Measurements from ENCODE around the gene CAVIN1.
"Not testable (repeated sequence)": the region's sequence is repeated elsewhere in the genome, so short reads cannot be mapped to it uniquely, and the experiment has no call there.

Gene CAVIN1

DNA sequence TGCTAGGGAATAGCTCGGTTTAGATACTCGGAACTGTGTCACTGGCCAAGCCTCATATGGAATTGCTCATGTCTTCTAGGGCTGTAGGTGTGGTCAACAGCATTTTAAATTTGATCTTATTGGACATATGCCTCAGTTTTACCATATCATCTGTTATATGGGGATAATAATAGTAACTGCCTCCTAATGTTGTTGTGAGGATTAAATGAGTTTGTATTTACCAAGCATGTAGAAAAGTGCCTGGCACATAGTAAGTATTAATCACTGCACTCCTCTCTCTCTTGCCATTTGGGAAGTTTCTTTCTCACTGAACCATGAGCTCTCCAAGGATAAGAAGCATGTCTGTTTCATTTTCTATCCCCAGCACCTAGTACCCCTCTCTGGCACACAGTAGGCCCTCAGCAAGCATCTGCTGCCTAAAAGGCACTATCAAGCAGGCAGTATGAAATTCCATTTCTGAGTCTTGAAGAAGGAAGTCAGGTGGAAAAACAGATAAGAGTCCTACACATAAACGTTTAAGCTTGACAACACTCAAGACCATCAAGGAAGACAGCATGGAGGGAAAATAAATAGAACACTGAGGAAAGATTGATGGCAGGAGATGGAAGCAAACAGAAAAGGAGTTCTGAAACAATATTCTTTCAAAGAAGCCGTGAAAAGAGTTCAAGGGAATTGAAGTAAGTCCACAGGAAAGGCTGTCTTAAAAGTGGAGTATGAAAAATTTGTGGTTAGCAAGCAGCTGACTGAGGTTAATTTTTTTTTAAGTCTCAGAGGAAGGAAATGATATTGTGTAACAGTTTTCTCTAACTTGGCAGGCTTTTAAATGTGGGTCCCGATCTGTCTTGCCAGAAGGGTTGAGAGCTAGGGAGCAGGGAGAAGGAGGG is 33.4 kb upstream of the CAVIN1 start:
- Histone ChIP-seq H3K27me3 (ENCODE audit: control insufficient read depth in 5 of 5, insufficient read depth in 4 of 5, low read length in 5 of 5) (no peaks in the 10 kb centered on the region), H3K36me3 (ENCODE audit: control insufficient read depth in 5 of 5, insufficient read depth in 5 of 5, low read length in 5 of 5) (peaks cover 0 to 6% (median 3%) of the 10 kb centered on the region in 5 donors), H3K4me3 (ENCODE audit: low read depth in 1 of 5, low read length in 5 of 5) (peak overlapping the region in 2 of 5 donors; percentile 14), H3K4me1 (ENCODE audit: control insufficient read depth in 5 of 5, insufficient read depth in 5 of 5, low read length in 5 of 5) (peaks cover 3 to 49% (median 45%) of the 10 kb centered on the region in 5 donors), H3K9me3 (ENCODE audit: control insufficient read depth in 5 of 5, low read length in 5 of 5) (no peaks in the 10 kb centered on the region), H3K9ac (ENCODE audit: low read length in 5 of 5) (peak overlapping the region in 4 of 5 donors; percentile 4 to 49 (median 24)), H3K27ac (ENCODE audit: low read depth, low read length) (peak overlapping the region; percentile 91)

DNA sequence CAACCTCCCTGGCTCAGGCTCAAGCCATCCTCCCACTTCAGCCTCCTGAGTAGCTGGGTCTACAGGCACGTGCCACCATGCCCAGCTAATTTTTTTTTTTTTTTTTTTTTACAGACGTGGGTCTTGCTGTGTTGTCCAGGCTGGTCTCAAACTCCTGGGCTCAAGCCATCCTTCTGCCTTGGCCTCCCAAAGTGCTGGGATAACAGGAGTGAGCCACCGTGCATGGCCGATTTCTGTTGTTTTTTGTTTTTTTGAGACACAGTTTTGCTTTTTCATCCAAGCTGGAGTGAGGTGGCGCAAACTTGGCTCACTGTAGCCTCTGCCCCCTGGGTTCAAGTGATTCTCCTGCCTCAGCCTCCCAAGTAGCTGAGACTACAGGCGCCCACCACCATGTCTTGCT is 31.9 kb upstream of the CAVIN1 start:
- not testable (repeated sequence) for H3K9ac ChIP-seq (ENCODE audit: low read length in 5 of 5); H3K36me3 ChIP-seq (ENCODE audit: control insufficient read depth in 5 of 5, insufficient read depth in 5 of 5, low read length in 5 of 5); H3K4me3 ChIP-seq (ENCODE audit: low read depth in 1 of 5, low read length in 5 of 5); H3K9me3 ChIP-seq (ENCODE audit: control insufficient read depth in 5 of 5, low read length in 5 of 5); H3K27me3 ChIP-seq (ENCODE audit: control insufficient read depth in 5 of 5, insufficient read depth in 4 of 5, low read length in 5 of 5); H3K27ac ChIP-seq (ENCODE audit: low read depth, low read length)
- H3K4me1 ChIP-seq (ENCODE audit: control insufficient read depth in 5 of 5, insufficient read depth in 5 of 5, low read length in 5 of 5): peaks cover 3 to 39% (median 33%) of the 10 kb centered on the region in 5 donors

DNA sequence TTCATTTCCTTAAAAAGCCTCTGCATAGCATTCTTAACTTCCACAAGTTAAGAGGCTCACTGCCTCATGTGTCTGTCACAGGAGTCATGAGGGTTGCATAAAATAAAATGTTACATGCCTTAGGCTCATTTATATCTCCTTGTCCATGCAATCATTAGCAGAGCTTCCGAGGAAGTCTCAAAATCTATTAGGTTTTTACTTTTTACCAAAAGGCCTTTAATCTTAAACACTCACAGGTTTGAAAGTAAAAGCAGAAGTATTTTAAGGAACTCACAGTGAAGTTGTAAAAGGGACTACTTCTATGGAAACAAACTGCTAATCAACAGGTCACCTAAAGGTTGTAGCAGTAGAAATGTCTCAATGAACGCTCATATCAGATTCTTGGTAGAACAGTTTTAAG is 30.4 kb upstream of the CAVIN1 start:
- no peak overlapping the region for H3K4me3 ChIP-seq (ENCODE audit: low read depth in 1 of 5, low read length in 5 of 5)
- H3K4me1 ChIP-seq (ENCODE audit: control insufficient read depth in 5 of 5, insufficient read depth in 5 of 5, low read length in 5 of 5): peaks cover 3 to 25% (median 19%) of the 10 kb centered on the region in 5 donors
- no peaks in the 10 kb centered on the region for H3K36me3 ChIP-seq (ENCODE audit: control insufficient read depth in 5 of 5, insufficient read depth in 5 of 5, low read length in 5 of 5)
- H3K27ac ChIP-seq (ENCODE audit: low read depth, low read length): no peak overlapping the region
- H3K9me3 ChIP-seq (ENCODE audit: control insufficient read depth in 5 of 5, low read length in 5 of 5): no peaks in the 10 kb centered on the region
- H3K27me3 ChIP-seq (ENCODE audit: control insufficient read depth in 5 of 5, insufficient read depth in 4 of 5, low read length in 5 of 5): no peaks in the 10 kb centered on the region
- H3K9ac ChIP-seq (ENCODE audit: low read length in 5 of 5): no peak overlapping the region

DNA sequence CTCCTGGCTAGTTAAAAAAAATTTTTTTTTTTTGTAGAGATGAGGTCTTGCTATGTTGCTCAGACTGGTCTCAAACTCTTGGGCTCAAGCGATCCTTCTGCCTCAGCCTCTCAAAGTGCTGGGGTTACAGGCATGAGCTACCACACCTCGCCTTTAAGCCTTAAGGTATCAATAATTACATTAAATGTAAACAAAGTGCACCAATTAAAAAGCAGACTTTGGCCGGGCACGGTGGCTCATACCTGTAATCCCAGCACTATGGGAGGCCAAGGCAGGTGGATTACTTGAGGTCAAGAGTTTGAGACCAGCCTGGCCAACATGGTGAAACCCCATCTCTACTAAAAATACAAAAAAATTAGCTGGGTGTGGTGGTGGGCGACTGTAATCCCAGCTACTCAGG is 28.2 kb upstream of the CAVIN1 start:
- not testable (repeated sequence) for H3K36me3 ChIP-seq (ENCODE audit: control insufficient read depth in 5 of 5, insufficient read depth in 5 of 5, low read length in 5 of 5); H3K27me3 ChIP-seq (ENCODE audit: control insufficient read depth in 5 of 5, insufficient read depth in 4 of 5, low read length in 5 of 5); H3K4me3 ChIP-seq (ENCODE audit: low read depth in 1 of 5, low read length in 5 of 5); H3K27ac ChIP-seq (ENCODE audit: low read depth, low read length); H3K9ac ChIP-seq (ENCODE audit: low read length in 5 of 5); H3K9me3 ChIP-seq (ENCODE audit: control insufficient read depth in 5 of 5, low read length in 5 of 5)
- H3K4me1 ChIP-seq (ENCODE audit: control insufficient read depth in 5 of 5, insufficient read depth in 5 of 5, low read length in 5 of 5): peaks cover 1 to 10% (median 4%) of the 10 kb centered on the region in 5 donors

DNA sequence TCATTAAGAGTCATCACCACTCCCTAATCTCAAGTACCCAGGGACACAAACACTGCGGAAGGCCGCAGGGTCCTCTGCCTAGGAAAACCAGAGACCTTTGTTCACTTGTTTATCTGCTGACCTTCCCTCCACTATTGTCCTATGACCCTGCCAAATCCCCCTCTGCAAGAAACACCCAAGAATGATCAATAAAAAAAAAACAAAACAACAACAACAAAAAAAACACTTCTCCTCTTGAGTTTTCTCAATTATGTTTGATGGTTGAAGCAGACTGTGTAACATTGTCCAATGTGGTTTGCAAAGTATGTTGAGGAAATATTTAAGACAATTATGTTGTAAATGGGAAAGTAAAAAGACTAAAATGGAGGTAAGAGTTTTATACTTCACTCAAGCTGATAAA is 26.8 kb upstream of the CAVIN1 start:
- not testable (repeated sequence) for H3K4me1 ChIP-seq (ENCODE audit: control insufficient read depth in 5 of 5, insufficient read depth in 5 of 5, low read length in 5 of 5); H3K9me3 ChIP-seq (ENCODE audit: control insufficient read depth in 5 of 5, low read length in 5 of 5); H3K4me3 ChIP-seq (ENCODE audit: low read depth in 1 of 5, low read length in 5 of 5); H3K27me3 ChIP-seq (ENCODE audit: control insufficient read depth in 5 of 5, insufficient read depth in 4 of 5, low read length in 5 of 5); H3K9ac ChIP-seq (ENCODE audit: low read length in 5 of 5); H3K27ac ChIP-seq (ENCODE audit: low read depth, low read length); H3K36me3 ChIP-seq (ENCODE audit: control insufficient read depth in 5 of 5, insufficient read depth in 5 of 5, low read length in 5 of 5)

DNA sequence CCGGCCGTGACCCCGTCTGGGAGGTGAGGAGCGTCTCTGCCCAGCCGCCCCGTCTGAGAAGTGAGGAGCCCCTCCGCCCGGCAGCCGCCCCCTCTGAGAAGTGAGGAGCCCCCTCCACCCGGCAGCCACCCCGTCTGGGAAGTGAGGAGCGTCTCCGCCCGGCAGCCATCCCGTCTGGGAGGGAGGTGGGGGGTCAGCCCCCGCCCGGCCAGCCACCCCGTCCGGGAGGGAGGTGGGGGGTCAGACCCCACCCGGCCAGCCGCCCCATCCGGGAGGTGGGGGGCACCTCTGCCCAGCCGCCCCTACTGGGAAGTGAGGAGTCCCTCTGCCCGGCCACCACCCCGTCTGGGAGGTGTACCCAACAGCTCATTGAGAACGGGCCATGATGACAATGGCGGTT is 26.1 kb upstream of the CAVIN1 start:
- not testable (repeated sequence) for H3K27me3 ChIP-seq (ENCODE audit: control insufficient read depth in 5 of 5, insufficient read depth in 4 of 5, low read length in 5 of 5); H3K4me1 ChIP-seq (ENCODE audit: control insufficient read depth in 5 of 5, insufficient read depth in 5 of 5, low read length in 5 of 5); H3K36me3 ChIP-seq (ENCODE audit: control insufficient read depth in 5 of 5, insufficient read depth in 5 of 5, low read length in 5 of 5); H3K9me3 ChIP-seq (ENCODE audit: control insufficient read depth in 5 of 5, low read length in 5 of 5); H3K9ac ChIP-seq (ENCODE audit: low read length in 5 of 5); H3K4me3 ChIP-seq (ENCODE audit: low read depth in 1 of 5, low read length in 5 of 5); H3K27ac ChIP-seq (ENCODE audit: low read depth, low read length)

DNA sequence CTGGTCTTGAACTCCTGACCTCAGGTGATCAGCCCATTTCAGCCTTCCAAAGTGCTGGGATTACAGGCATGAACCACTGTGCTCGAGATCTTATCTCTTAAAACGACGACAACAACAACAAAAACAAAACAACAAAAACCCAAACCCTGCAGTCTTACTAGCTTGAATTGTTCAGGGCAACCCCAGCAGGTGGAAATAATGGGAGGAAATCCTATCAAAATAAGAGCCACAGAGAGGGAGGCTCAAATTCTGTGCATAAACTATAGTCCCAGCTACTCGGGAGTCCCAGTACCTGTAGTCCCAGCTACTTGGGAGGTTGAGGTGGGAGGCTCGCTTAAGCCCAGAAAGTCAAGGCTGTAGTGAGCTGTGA is 19.1 kb upstream of the CAVIN1 start:
- Histone ChIP-seq H3K9ac (ENCODE audit: low read length in 5 of 5) (no peak overlapping the region), H3K4me1 (ENCODE audit: control insufficient read depth in 5 of 5, insufficient read depth in 5 of 5, low read length in 5 of 5) (peaks cover 0 to 16% (median 2%) of the 10 kb centered on the region in 5 donors), H3K27me3 (ENCODE audit: control insufficient read depth in 5 of 5, insufficient read depth in 4 of 5, low read length in 5 of 5) (no peaks in the 10 kb centered on the region), H3K36me3 (ENCODE audit: control insufficient read depth in 5 of 5, insufficient read depth in 5 of 5, low read length in 5 of 5) (no peaks in the 10 kb centered on the region), H3K4me3 (ENCODE audit: low read depth in 1 of 5, low read length in 5 of 5) (no peak overlapping the region), H3K27ac (ENCODE audit: low read depth, low read length) (no peak overlapping the region), H3K9me3 (ENCODE audit: control insufficient read depth in 5 of 5, low read length in 5 of 5) (no peaks in the 10 kb centered on the region)

DNA sequence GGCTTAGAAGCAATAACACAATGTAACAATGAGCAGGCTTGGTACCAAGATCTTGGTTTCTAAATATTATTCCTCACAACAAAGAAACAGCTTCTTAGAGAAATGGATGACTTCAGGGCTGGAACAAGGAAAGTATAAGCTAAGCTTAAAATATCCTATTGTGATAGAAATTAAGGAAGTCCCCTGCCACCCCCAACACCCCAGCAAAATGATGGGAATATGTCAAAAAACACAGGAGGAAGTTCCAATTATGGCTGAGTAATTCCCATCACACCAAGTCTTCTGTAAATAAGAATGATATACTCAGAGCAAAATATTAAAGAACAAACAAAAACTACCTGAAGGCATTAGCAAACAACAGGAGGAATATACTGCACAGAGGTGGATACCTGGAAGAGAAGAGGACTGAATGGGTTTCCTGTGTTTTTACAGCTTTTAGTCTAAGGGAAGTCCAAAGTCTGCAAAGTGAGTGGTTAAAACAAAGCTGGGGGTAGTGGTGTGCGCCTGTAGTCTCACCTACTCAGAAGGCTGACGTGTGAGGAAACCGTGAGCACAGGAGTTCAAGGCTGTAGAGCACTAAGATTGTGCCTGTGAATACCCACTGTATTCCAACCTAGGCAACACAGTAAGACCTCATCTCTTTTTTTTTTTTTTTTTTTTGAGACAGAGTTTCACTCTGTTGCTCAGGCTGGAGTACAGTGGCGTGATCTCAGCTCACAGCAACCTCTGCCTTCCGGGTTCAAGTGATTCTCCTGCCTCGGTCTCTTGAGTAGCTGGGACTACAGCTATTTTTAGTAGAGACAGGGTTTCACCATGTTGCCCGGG is 18.5 kb upstream of the CAVIN1 start:
- Histone ChIP-seq H3K36me3 (ENCODE audit: control insufficient read depth in 5 of 5, insufficient read depth in 5 of 5, low read length in 5 of 5) (no peaks in the 10 kb centered on the region), H3K4me1 (ENCODE audit: control insufficient read depth in 5 of 5, insufficient read depth in 5 of 5, low read length in 5 of 5) (peaks cover under 1 to 16% (median 6%) of the 10 kb centered on the region in 5 donors), H3K27ac (ENCODE audit: low read depth, low read length) (no peak overlapping the region), H3K9ac (ENCODE audit: low read length in 5 of 5) (no peak overlapping the region), H3K4me3 (ENCODE audit: low read depth in 1 of 5, low read length in 5 of 5) (no peak overlapping the region), H3K9me3 (ENCODE audit: control insufficient read depth in 5 of 5, low read length in 5 of 5) (no peaks in the 10 kb centered on the region), H3K27me3 (ENCODE audit: control insufficient read depth in 5 of 5, insufficient read depth in 4 of 5, low read length in 5 of 5) (no peaks in the 10 kb centered on the region)

DNA sequence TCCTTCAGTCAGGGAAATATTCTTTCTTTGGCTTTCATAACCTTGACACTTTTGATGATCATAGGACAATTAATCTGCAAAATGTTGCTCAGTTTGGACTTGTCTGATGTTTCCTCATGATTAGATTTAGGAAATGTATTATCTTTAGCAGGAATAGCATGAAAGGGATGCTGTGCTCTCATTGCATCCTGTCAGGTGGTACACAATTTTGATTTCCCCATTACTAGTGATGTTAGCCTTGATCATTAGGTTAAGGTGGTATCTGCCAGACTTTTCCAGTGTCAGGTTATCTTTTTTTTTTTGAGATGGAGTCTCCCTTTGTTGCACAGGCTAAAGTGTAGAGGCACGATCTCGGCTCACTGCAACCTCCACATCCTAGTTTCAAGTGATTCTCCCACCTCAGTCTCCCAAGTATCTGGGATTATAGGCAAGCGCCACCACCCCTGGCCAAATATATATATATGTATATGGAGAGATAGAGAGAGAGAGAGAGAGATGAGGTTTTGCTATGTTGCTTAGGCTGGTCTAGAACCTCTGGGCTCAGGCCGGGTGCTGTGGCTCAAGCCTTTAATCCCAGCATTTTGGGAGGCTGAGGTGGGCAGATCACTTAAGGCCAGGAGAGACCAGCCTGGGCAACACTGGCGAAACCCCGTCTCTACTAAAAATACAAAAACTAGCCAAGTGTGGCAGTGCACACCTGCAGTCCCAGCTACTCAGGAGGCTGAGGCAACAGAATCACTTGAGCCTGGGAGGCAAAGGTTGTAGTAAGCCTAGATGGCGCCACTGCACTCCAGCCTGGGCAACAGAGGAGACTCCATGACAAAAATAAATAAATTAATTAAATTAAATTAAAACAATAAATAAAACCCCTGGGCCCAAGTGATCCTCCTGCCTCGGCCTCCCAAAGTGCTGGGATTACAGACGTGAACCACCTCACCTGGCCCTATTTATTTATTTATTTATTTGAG is 15.8 kb upstream of the CAVIN1 start:
- Histone ChIP-seq H3K27me3 (ENCODE audit: control insufficient read depth in 5 of 5, insufficient read depth in 4 of 5, low read length in 5 of 5) (no peaks in the 10 kb centered on the region), H3K9me3 (ENCODE audit: control insufficient read depth in 5 of 5, low read length in 5 of 5) (no peaks in the 10 kb centered on the region), H3K27ac (ENCODE audit: low read depth, low read length) (no peak overlapping the region), H3K4me1 (ENCODE audit: control insufficient read depth in 5 of 5, insufficient read depth in 5 of 5, low read length in 5 of 5) (peaks cover 5 to 23% (median 14%) of the 10 kb centered on the region in 5 donors), H3K36me3 (ENCODE audit: control insufficient read depth in 5 of 5, insufficient read depth in 5 of 5, low read length in 5 of 5) (no peaks in the 10 kb centered on the region), H3K4me3 (ENCODE audit: low read depth in 1 of 5, low read length in 5 of 5) (no peak overlapping the region), H3K9ac (ENCODE audit: low read length in 5 of 5) (no peak overlapping the region)

Data from subcutaneous abdominal adipose tissue (tissue), 5 donors.